HepG2 (cell line): ENCODE data around the gene CSH1. TPM values are rescaled to one million over a fixed set of nuclear protein-coding genes. Genes with fewer than 3 reads are reported as not detected.

ENCODE experiments used
- AGO1 ChIP-seq: fragments of 200-400 bp; formaldehyde crosslinking; IDR thresholded peaks from 2 replicates; pipeline ENCODE4 v1.6.1; 2017; ENCODE audit warnings: mild to moderate bottlenecking, low read depth, low read length, moderate library complexity; ENCODE audit not compliant: poor library complexity, severe bottlenecking
- BATF2 ChIP-seq: sonication (generic); formaldehyde crosslinking; IDR thresholded peaks from 2 replicates; pipeline ENCODE4 v1.8.0; 2022; ENCODE audit warnings: mild to moderate bottlenecking, missing genetic modification reagents, moderate library complexity
- FOXA1 ChIP-seq, 2 experiments: fragments of 450-650 bp in 1 of 2; sonication (generic) in 1 of 2; formaldehyde crosslinking in 1 of 2; IDR thresholded peaks; 2 replicates each; pipeline versions ENCODE4 v1.4.0 to v1.6.1; 2016 to 2020; ENCODE audit warnings: missing genetic modification reagents in 1 of 2
- FOXJ3 ChIP-seq: sonication (generic); formaldehyde crosslinking; IDR thresholded peaks from 2 replicates; pipeline ENCODE4 v1.4.0; 2020; ENCODE audit warnings: missing genetic modification reagents, mild to moderate bottlenecking, borderline replicate concordance
- FUBP1 ChIP-seq: sonication (generic); formaldehyde crosslinking; IDR thresholded peaks from 2 replicates; pipeline ENCODE4 v1.5.1; 2020; ENCODE audit warnings: missing genetic modification reagents, mild to moderate bottlenecking, borderline replicate concordance
- KLF13 ChIP-seq: sonication (generic); formaldehyde crosslinking; IDR thresholded peaks from 2 replicates; pipeline ENCODE4 v1.4.0; 2020; ENCODE audit warnings: mild to moderate bottlenecking, missing genetic modification reagents
- MLLT10 ChIP-seq: sonication (generic); formaldehyde crosslinking; IDR thresholded peaks from 2 replicates; pipeline ENCODE4 v1.4.0; 2020; ENCODE audit warnings: missing genetic modification reagents
- YEATS2 ChIP-seq: sonication (generic); formaldehyde crosslinking; IDR thresholded peaks from 2 replicates; pipeline ENCODE4 v1.4.0; 2020; ENCODE audit warnings: missing genetic modification reagents, borderline replicate concordance
- ZMAT5 ChIP-seq: sonication (generic); formaldehyde crosslinking; IDR thresholded peaks from 2 replicates; pipeline ENCODE4 v1.5.0; 2020; ENCODE audit warnings: mild to moderate bottlenecking, low read depth, missing genetic modification reagents, borderline replicate concordance
- ZNF17 ChIP-seq: sonication (generic); formaldehyde crosslinking; IDR thresholded peaks from 2 replicates; pipeline ENCODE4 v1.5.0; 2020; ENCODE audit warnings: mild to moderate bottlenecking, missing genetic modification reagents
- ZNF570 ChIP-seq: sonication (generic); formaldehyde crosslinking; IDR thresholded peaks from 2 replicates; pipeline ENCODE4 v1.4.0; 2020; ENCODE audit warnings: mild to moderate bottlenecking, missing genetic modification reagents, borderline replicate concordance
- polyA plus RNA-seq, 8 experiments: library from polyadenylated mRNA; depleted of rRNA in 3 of 8; stranded (reverse) in 7 of 8; unstranded in 1 of 8; fragments of >200 nt; fragmentation: Illumina TruSeq in 4 of 8; extraction: Trizol in 4 of 8; gene quantifications; 2 replicates each; pipeline versions ENCODE4 v1.2.1 to v1.2.3, GENCODE V29; 2011 to 2016; ENCODE audit warnings: low read depth in 4 of 8, missing spikeins in 1 of 8, mixed read lengths in 1 of 8; ENCODE audit not compliant: insufficient read depth in 1 of 8
- total RNA-seq, 5 experiments: library from RNA; depleted of rRNA; stranded (reverse); fragments of >200 nt; fragmentation: Illumina TruSeq; extraction: Trizol; gene quantifications; 2 replicates each; pipeline ENCODE4 v1.2.3, GENCODE V29; 2016; ENCODE audit warnings: low read depth in 1 of 5
- TF ChIP-seq, protein P1 (sequence below): sonication (generic); formaldehyde crosslinking; IDR thresholded peaks from 2 replicates; pipeline ENCODE4 v1.9.0; 2022; ENCODE audit warnings: low read depth, missing genetic modification reagents
- TF ChIP-seq, protein P2 (sequence below), 2 experiments: fragments of 450-650 bp in 1 of 2; sonication (generic) in 1 of 2; formaldehyde crosslinking; IDR thresholded peaks; 2 replicates each; pipeline versions ENCODE4 v1.5.0 to v1.8.0; 2020 to 2022; ENCODE audit warnings: mild to moderate bottlenecking in 1 of 2, missing genetic modification reagents in 1 of 2
- TF ChIP-seq, protein P3 (sequence below): sonication (generic); formaldehyde crosslinking; IDR thresholded peaks from 2 replicates; pipeline ENCODE4 v1.9.0; 2022; ENCODE audit warnings: missing genetic modification reagents, mild to moderate bottlenecking, borderline replicate concordance
- TF ChIP-seq, protein P4 (sequence below): sonication (generic); formaldehyde crosslinking; conservative IDR thresholded peaks from 2 replicates; pipeline ENCODE4 v1.5.0; 2020; ENCODE audit warnings: missing genetic modification reagents
- TF ChIP-seq, protein P5 (sequence below): sonication (generic); formaldehyde crosslinking; conservative IDR thresholded peaks from 2 replicates; pipeline ENCODE4 v1.4.0; 2020; ENCODE audit warnings: missing genetic modification reagents

Gene CSH1
- total and polyA plus RNA-seq, 2 of the 13 experiments (the other 11 are each of a cell fraction or from before 2014, with no cell fraction given) = not detected

DNA sequence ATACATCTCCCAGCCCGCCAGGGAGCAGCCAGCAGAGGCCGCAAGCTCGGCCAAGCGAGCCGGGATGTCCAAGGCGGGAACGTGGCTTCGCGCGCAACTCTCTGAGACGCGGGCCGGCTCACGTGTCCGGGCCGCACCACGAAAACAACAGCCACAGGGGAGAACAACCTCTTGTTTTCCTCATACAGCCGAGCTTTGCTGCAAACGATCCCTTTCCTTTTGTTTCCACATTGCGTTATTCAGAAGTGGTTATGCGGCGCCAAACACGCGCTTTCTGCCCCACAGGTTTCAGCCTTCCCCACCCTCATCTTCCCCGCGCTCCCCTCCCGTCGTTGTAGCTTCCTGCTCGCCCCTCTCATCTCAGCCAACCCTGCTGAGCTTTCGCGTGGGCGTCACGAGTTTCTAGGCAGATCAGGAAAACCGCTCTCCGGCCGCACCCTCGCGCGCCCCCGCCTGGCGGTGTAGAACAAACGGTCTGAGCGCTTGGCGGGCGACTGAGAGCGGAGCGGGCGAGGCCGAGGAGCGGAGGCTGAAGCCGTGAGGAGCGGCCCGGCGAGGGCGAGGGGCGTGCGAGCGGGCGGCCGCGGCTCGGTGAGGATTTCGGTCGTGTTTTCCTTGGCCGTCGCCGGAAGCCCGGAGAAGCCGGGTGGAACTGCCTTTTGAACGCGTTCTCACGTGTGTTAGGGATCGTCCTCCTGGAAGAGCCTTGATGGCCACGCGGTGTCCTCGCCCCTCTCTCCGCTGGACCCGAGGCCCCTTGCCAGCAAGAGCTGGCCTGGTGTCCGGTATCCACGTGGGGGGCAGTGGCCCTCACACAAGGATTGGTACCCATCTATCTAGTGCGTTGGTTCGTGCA, 47.3 kb downstream of the CSH1 start (continued):
- TF ChIP-seq, protein P1, sequence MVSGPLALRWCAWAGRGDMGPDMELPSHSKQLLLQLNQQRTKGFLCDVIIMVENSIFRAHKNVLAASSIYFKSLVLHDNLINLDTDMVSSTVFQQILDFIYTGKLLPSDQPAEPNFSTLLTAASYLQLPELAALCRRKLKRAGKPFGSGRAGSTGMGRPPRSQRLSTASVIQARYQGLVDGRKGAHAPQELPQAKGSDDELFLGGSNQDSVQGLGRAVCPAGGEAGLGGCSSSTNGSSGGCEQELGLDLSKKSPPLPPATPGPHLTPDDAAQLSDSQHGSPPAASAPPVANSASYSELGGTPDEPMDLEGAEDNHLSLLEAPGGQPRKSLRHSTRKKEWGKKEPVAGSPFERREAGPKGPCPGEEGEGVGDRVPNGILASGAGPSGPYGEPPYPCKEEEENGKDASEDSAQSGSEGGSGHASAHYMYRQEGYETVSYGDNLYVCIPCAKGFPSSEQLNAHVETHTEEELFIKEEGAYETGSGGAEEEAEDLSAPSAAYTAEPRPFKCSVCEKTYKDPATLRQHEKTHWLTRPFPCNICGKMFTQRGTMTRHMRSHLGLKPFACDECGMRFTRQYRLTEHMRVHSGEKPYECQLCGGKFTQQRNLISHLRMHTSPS (CRISPR knock-in tag) = no peak
- TF ChIP-seq FOXJ3 (CRISPR knock-in tag) (no peak), ZNF17 (CRISPR knock-in tag) (no peak), FOXA1 (IDR thresholded peaks at IDR 0.05) (no peak), FOXA1 (CRISPR knock-in tag; IDR thresholded peaks at IDR 0.05) (no peak), AGO1 (no peak), ZMAT5 (no peak), FUBP1 (CRISPR knock-in tag) (no peak), YEATS2 (CRISPR knock-in tag) (0 out of 2 replicates have a peak, but pooled peaks have one; percentile 24), MLLT10 (CRISPR knock-in tag) (no peak), BATF2 (CRISPR knock-in tag) (no peak), ZNF570 (CRISPR knock-in tag) (no peak), KLF13 (no peak)
- TF ChIP-seq, protein P2, sequence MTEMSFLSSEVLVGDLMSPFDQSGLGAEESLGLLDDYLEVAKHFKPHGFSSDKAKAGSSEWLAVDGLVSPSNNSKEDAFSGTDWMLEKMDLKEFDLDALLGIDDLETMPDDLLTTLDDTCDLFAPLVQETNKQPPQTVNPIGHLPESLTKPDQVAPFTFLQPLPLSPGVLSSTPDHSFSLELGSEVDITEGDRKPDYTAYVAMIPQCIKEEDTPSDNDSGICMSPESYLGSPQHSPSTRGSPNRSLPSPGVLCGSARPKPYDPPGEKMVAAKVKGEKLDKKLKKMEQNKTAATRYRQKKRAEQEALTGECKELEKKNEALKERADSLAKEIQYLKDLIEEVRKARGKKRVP (CRISPR knock-in tag; IDR thresholded peaks at IDR 0.05) = no peak
- TF ChIP-seq, protein P3, sequence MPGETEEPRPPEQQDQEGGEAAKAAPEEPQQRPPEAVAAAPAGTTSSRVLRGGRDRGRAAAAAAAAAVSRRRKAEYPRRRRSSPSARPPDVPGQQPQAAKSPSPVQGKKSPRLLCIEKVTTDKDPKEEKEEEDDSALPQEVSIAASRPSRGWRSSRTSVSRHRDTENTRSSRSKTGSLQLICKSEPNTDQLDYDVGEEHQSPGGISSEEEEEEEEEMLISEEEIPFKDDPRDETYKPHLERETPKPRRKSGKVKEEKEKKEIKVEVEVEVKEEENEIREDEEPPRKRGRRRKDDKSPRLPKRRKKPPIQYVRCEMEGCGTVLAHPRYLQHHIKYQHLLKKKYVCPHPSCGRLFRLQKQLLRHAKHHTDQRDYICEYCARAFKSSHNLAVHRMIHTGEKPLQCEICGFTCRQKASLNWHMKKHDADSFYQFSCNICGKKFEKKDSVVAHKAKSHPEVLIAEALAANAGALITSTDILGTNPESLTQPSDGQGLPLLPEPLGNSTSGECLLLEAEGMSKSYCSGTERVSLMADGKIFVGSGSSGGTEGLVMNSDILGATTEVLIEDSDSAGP (CRISPR knock-in tag) = no peak
- TF ChIP-seq, protein P4, sequence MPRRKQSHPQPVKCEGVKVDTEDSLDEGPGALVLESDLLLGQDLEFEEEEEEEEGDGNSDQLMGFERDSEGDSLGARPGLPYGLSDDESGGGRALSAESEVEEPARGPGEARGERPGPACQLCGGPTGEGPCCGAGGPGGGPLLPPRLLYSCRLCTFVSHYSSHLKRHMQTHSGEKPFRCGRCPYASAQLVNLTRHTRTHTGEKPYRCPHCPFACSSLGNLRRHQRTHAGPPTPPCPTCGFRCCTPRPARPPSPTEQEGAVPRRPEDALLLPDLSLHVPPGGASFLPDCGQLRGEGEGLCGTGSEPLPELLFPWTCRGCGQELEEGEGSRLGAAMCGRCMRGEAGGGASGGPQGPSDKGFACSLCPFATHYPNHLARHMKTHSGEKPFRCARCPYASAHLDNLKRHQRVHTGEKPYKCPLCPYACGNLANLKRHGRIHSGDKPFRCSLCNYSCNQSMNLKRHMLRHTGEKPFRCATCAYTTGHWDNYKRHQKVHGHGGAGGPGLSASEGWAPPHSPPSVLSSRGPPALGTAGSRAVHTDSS = no peak
- TF ChIP-seq, protein P5, sequence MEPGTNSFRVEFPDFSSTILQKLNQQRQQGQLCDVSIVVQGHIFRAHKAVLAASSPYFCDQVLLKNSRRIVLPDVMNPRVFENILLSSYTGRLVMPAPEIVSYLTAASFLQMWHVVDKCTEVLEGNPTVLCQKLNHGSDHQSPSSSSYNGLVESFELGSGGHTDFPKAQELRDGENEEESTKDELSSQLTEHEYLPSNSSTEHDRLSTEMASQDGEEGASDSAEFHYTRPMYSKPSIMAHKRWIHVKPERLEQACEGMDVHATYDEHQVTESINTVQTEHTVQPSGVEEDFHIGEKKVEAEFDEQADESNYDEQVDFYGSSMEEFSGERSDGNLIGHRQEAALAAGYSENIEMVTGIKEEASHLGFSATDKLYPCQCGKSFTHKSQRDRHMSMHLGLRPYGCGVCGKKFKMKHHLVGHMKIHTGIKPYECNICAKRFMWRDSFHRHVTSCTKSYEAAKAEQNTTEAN (CRISPR knock-in tag) = no peak
